ENCODE results near the gene KRTAP4-7. TPM values are rescaled to one million over a fixed set of nuclear protein-coding genes. Genes with fewer than 3 reads are reported as not detected.
A peak's percentile ranks its signal among the peaks of the same experiment; 100 is the strongest.
"Not testable (repeated sequence)": the region's sequence is repeated elsewhere in the genome, so short reads cannot be mapped to it uniquely, and the experiment has no call there.

The KRTAP4-7 gene
- total RNA-seq (not detected), polyA plus RNA-seq (not detected)
- long read RNA-seq, donor 1: 0 reads
- long read RNA-seq, donor 2: 0 reads
- long read RNA-seq, donor 3: 0 reads
- long read RNA-seq, donor 4: 0 reads
- long read RNA-seq, donor 5: 0 reads
- long read RNA-seq, donor 6: 0 reads
- long read RNA-seq, donor 7: 0 reads
- long read RNA-seq, donor 8: 0 reads
- long read RNA-seq, donor 9: 0 reads
- long read RNA-seq, donor 10: 0 reads

DNA sequence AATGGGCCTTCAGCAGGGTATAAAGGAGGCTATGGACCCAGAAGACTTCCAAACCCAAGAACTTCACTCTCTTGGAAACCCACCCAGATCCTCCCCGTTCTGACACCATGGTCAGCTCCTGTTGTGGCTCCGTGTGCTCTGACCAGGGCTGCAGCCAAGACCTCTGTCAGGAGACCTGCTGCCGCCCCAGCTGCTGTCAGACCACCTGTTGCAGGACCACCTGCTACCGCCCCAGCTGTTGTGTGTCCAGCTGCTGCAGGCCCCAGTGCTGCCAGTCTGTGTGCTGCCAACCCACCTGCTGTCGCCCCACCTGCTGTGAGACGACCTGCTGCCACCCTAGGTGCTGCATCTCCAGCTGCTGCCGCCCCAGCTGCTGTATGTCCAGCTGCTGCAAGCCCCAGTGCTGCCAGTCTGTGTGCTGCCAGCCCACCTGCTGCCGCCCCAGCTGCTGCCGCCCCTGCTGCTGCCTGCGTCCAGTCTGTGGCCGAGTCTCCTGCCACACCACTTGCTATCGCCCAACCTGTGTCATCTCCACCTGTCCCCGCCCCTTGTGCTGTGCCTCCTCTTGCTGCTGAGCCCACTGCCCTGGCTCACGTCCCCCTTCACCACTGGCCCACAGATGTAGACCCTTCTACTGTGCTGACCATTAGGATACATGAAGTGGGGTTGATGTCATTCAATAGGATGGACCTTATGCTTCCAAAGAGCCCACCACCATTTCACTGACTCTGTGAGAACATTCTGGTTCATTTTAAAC, at the start of gene KRTAP4-7:
Gene KRTAP4-7, plus strand, starts transcription at position 51 of the 757 bp plus-strand sequence. Its CDS starts 57 bp downstream, at position 108.
- H3K27me3 ChIP-seq; H3K4me3 ChIP-seq; DNase-seq; H3K36me3 ChIP-seq; H3K27ac ChIP-seq; intact Hi-C loops (cut with DNase I; ENCODE audit: low total_unique reads); H3K4me1 ChIP-seq; H3K9me3 ChIP-seq: not testable (repeated sequence)
- WGBS, 5 donors: 72 to 84% (median 79%) methylated on average over 6 to 14 of the region's 14 CpGs

DNA sequence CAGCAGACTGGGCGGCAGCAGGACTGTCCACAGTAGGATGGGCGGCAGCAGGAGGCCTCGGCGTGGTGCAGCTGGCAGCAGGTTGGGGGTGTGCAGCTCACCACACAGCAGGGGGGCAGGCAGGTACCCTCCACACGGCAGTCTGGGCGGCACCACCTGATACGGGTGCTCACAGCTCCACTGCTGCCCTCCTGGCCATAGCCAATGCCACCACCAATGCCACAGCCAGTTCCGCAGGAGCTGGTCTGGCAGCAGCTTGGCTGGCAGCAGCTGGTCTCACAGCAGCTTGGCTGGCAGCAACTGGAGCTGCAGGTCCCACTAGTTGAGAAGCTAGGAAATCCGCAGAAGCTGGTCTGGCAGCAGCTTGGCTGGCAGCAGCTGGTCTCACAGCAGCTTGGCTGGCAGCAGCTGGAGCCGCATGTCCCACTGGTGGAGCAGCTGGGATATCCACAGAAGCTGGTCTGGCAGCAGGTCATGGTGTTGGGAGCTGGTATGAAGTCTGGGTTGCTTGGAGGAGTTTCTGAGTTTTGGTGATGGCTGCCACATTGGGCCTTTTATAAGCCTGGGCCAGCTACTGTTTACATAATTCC, 49.5 kb upstream of the KRTAP4-7 start, which contains the start of gene KRTAP1-3:
Gene KRTAP1-3, minus strand, starts transcription at position 529 of the 590 bp plus-strand sequence. Its CDS starts 53 bp downstream, at position 476.
- DNase-seq; H3K36me3 ChIP-seq; H3K4me1 ChIP-seq; H3K4me3 ChIP-seq; H3K9me3 ChIP-seq; H3K27ac ChIP-seq; H3K27me3 ChIP-seq; intact Hi-C loops (cut with DNase I; ENCODE audit: low total_unique reads): not testable (repeated sequence)
- WGBS, 5 donors: 82 to 88% (median 83%) methylated on average over 4 to 10 of the region's 10 CpGs

DNA sequence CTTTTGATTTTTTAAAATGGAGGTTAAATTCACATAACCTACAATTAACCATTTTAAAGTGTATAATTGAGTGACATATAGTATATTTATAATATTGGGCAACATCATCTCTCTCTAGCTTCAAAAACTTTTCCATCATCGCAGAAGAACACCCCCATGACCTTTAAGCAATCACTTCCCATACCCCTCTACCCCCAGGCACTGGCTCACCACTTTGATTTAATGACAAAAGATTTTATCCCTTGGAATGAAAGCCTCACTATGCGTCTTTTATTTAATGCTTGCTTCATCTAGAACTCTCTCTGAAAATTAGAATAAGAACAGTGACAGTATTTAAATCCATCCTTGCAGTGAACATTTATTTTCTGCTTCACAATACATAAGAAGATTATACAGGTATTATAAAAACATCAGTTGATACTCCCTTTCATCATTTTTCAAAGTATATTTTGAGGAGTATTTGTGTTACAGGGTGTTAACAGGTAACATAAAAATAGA, 46.0 kb upstream of the KRTAP4-7 start:
- DNase-seq: no peak
- no peaks in the 10 kb centered on the region for H3K36me3 ChIP-seq
- no peak overlapping the region for H3K4me3 ChIP-seq
- peaks cover 0 to 7% (median 0%) of the 10 kb centered on the region in 3 donors for H3K27me3 ChIP-seq
- H3K4me1 ChIP-seq: no peaks in the 10 kb centered on the region
- WGBS, 5 donors: 74 to 88% (median 82%) methylated on average over 2 of the region's 2 CpGs
- TF ChIP-seq EP300 (IDR thresholded peaks at IDR 0.05) (no peak), POLR2AphosphoS5 (IDR thresholded peaks at IDR 0.05) (no peak), POLR2A (IDR thresholded peaks at IDR 0.05) (no peak)
- TF ChIP-seq, protein P1, sequence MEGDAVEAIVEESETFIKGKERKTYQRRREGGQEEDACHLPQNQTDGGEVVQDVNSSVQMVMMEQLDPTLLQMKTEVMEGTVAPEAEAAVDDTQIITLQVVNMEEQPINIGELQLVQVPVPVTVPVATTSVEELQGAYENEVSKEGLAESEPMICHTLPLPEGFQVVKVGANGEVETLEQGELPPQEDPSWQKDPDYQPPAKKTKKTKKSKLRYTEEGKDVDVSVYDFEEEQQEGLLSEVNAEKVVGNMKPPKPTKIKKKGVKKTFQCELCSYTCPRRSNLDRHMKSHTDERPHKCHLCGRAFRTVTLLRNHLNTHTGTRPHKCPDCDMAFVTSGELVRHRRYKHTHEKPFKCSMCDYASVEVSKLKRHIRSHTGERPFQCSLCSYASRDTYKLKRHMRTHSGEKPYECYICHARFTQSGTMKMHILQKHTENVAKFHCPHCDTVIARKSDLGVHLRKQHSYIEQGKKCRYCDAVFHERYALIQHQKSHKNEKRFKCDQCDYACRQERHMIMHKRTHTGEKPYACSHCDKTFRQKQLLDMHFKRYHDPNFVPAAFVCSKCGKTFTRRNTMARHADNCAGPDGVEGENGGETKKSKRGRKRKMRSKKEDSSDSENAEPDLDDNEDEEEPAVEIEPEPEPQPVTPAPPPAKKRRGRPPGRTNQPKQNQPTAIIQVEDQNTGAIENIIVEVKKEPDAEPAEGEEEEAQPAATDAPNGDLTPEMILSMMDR (IDR thresholded peaks at IDR 0.05): no peak
- intact Hi-C loops (cut with DNase I; ENCODE audit: low total_unique reads): no loop called here
- H3K9me3 ChIP-seq: peaks cover 0 to 2% (median 0%) of the 10 kb centered on the region in 4 donors
- no peak overlapping the region for H3K27ac ChIP-seq

DNA sequence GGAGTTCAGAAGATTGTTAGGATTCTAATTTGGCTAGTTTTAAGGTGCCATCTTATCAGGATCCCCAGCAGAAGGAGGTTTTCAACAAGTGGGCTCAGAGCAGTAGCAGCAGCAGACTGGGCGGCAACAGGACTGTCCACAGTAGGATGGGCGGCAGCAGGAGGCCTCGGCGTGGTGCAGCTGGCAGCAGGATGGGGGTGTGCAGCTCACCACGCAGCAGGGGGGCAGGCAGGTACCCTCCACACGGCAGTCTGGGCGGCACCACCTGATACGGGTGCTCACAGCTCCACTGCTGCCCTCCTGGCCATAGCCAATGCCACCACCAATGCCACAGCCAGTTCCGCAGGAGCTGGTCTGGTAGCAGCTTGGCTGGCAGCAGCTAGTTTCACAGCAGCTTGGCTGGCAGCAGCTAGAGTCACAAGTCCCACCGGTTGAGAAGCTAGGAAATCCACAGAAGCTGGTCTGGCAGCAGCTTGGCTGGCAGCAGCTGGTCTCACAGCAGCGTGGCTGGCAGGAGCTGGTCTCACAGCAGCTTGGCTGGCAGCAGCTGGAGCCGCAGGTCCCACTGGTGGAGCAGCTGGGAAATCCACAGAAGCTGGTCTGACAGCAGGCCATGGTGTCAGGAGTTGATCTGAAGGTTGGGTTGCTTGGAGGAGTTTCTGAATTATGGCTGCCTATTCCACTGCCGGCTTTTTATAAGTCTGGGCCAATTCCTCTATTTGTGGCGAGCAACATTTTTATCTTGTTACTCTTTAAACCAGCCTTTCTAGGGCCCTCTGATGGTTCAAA, 43.0 kb upstream of the KRTAP4-7 start, which contains the start of gene KRTAP1-1:
Gene KRTAP1-1, minus strand, starts transcription at position 668 of the 789 bp plus-strand sequence. Its CDS starts 53 bp downstream, at position 615.
- DNase-seq: peak in 1 of 2 donors; percentile 20

DNA sequence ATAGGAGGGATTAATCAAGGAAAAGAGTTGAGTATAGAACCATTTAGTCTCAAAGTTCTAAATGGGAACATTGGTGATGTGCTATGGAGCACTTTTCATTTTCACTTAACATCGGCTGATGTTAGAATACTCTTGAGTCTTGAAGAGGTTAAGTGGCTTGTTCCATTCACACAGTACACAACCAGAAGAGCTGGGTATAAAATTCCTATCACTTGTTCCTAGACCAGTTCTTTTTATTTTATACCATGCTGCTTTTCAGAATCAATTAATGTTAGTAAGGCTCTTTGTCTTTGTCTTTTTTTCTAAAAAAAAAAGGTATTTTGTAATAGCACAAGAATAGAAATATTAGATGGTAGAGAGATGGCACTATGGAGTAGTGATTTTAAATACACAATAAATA, 41.0 kb upstream of the KRTAP4-7 start:
- intact Hi-C loops (cut with DNase I; ENCODE audit: low total_unique reads): no loop called here
- TF ChIP-seq EP300 (IDR thresholded peaks at IDR 0.05) (no peak), POLR2A (IDR thresholded peaks at IDR 0.05) (no peak), POLR2AphosphoS5 (IDR thresholded peaks at IDR 0.05) (no peak)
- TF ChIP-seq, protein P1 (IDR thresholded peaks at IDR 0.05): no peak
- 96 to 100% (median 98%) methylated on average over 1 of the region's 1 CpG for WGBS, 5 donors
- Histone ChIP-seq H3K36me3 (no peaks in the 10 kb centered on the region), H3K27me3 (peaks cover 0 to 26% (median 0%) of the 10 kb centered on the region in 3 donors), H3K9me3 (peaks cover 0 to 7% (median 0%) of the 10 kb centered on the region in 4 donors), H3K4me3 (no peak overlapping the region), H3K27ac (no peak overlapping the region), H3K4me1 (no peaks in the 10 kb centered on the region)
- DNase-seq: no peak

More for the DNA sequence above, 43.0 kb upstream of the KRTAP4-7 start, which contains the start of gene KRTAP1-1:
- WGBS, 5 donors: 67 to 78% (median 73%) methylated on average over 3 to 14 of the region's 14 CpGs
- H3K4me3 ChIP-seq; H3K4me1 ChIP-seq; H3K36me3 ChIP-seq; intact Hi-C loops (cut with DNase I; ENCODE audit: low total_unique reads); H3K9me3 ChIP-seq; H3K27me3 ChIP-seq; H3K27ac ChIP-seq: not testable (repeated sequence)

DNA sequence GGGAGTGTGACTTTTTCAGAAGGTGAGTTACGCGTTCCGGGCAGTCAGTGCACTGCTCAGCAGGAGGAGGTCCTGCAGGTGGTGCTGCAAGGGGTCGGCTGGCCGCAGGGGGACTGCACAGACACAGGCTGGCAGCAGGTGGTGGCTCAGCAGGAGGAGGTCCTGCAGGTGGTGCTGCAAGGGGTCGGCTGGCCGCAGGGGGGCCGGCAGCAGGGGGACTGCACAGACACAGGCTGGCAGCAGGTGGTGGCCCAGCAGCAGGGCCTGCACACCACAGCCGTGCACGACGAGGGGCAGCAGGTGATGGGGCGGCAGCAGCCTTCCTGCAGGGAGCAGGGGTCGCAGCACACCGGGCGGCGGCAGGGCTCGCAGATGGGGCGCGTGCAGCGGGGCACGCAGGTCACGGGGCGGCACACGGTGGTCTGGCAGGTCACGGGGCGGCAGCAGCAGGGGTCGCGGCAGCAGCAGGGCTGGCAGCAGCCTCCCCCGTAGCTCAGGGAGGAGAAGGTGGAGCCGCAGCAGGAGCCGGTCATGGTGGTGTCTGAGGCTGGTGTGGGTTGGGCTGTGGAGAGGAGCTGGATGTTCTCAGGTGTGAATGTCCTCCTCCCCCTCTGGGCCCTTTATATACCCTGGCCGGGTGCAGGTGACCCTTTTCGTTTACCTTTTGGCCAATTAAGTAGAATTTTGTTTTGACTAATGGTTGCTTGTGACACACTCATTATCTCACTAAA, 37.0 kb upstream of the KRTAP4-7 start, which contains the start of gene KRTAP2-1:
Gene KRTAP2-1, minus strand, starts transcription at position 582 of the 731 bp plus-strand sequence. Its CDS starts 49 bp downstream, at position 533.
- peaks cover 0 to 39% (median 0%) of the 10 kb centered on the region in 3 donors for H3K27me3 ChIP-seq
- H3K27ac ChIP-seq; H3K4me3 ChIP-seq; H3K4me1 ChIP-seq; DNase-seq; H3K36me3 ChIP-seq; intact Hi-C loops (cut with DNase I; ENCODE audit: low total_unique reads); H3K9me3 ChIP-seq: not testable (repeated sequence)
- 41 to 54% (median 50%) methylated on average over 6 to 10 of the region's 33 CpGs for WGBS, 5 donors

All from stomach (tissue), 19 donors.